ENCODE data around the gene BMP6. TPM values are rescaled to one million over a fixed set of nuclear protein-coding genes. Genes with fewer than 3 reads are reported as not detected.
A peak's percentile ranks its signal among the peaks of the same experiment; 100 is the strongest.

BMP6 gene
- total and polyA plus RNA-seq, 9 donors, result 3.4 to 28.1 (median 8.3) TPM

DNA sequence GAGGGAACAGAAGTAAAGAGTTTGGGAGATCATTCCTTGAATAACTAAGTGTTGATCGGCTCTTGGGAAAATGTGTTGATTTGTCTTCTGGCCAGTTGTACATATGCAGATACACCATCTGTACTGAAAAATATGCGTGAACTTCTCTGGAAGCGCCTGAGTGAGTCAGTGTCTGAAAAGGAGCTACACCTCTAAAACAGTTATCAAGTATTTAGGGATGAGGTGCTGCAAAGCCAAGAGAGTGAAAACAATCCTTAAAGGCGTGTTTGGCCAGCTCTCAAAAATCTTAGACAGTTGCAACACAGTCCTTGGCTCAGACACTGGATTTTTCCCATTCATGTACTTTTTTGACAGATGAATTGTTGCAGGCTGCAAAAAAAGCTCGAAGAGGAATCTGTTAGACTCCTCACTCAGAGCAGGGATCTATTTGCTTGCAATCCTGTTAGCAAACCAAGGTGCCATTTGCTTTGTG is 61.3 kb downstream of the BMP6 start:
- H3K27ac ChIP-seq, result peak overlapping the region in 1 of 2 donors; percentile 57
- DNase-seq, result peak; percentile 37 to 69 (median 44)
- no peaks in the 10 kb centered on the region for H3K36me3 ChIP-seq
- H3K9me3 ChIP-seq, result no peaks in the 10 kb centered on the region
- no peak overlapping the region for H3K4me3 ChIP-seq
- intact Hi-C loops (cut with DNase I), result no loop called here
- 4 to 7% (median 5%) methylated on average over 5 of the region's 5 CpGs for WGBS, 3 donors
- peaks cover 24% of the 10 kb centered on the region for H3K4me1 ChIP-seq (ENCODE audit: insufficient read depth)
- no peaks in the 10 kb centered on the region for H3K27me3 ChIP-seq
- TF ChIP-seq EP300 (IDR thresholded peaks at IDR 0.05), result no peak
- TF ChIP-seq, protein P1, sequence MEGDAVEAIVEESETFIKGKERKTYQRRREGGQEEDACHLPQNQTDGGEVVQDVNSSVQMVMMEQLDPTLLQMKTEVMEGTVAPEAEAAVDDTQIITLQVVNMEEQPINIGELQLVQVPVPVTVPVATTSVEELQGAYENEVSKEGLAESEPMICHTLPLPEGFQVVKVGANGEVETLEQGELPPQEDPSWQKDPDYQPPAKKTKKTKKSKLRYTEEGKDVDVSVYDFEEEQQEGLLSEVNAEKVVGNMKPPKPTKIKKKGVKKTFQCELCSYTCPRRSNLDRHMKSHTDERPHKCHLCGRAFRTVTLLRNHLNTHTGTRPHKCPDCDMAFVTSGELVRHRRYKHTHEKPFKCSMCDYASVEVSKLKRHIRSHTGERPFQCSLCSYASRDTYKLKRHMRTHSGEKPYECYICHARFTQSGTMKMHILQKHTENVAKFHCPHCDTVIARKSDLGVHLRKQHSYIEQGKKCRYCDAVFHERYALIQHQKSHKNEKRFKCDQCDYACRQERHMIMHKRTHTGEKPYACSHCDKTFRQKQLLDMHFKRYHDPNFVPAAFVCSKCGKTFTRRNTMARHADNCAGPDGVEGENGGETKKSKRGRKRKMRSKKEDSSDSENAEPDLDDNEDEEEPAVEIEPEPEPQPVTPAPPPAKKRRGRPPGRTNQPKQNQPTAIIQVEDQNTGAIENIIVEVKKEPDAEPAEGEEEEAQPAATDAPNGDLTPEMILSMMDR (IDR thresholded peaks at IDR 0.05), result no peak
- no peak for TF ChIP-seq POLR2A (IDR thresholded peaks at IDR 0.05)

DNA sequence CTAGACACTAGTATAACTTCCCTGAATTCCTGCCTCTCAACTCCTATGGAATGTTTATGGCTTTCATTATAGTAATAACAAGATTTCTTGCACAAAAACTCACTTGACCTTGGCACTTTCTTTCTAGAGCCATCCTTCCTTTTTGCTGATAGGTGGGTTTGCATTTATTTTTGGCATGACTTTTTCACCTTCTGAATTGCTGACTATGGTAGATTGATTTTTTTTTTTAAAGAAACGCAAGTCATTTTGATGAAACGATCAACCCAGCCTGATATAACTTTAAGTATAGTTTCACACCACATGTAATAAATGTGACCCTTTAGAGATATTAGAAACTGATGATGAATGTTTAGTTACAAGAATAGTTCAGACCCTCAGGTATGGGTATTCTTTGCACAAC is 61.8 kb downstream of the BMP6 start:
- TF ChIP-seq EP300 (IDR thresholded peaks at IDR 0.05) (no peak), POLR2A (IDR thresholded peaks at IDR 0.05) (no peak)
- TF ChIP-seq, protein P1 (IDR thresholded peaks at IDR 0.05), result no peak
- intact Hi-C loops (cut with DNase I), result no loop called here
- no peak overlapping the region for H3K4me3 ChIP-seq

DNA sequence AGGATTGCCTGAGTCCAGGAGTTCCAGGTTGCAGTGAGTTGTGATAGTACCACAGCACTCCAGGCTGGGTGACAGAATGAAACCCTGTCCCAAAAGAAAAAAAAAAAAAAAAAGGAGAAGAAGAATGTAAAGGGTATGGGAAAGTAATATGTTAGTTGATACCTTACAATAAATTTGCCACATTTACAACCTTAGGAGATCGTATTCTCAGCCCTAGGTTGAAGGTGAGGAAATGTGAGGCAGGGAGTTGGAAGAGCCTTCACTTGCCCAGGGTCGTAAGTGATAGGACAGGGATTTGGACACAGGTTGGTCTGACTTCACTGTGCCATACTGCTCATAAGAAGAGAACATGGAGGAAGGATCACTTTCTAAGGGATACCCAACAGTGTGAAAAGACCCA is 68.6 kb downstream of the BMP6 start:
- Histone ChIP-seq H3K4me1 (ENCODE audit: insufficient read depth) (peaks cover 2% of the 10 kb centered on the region), H3K27me3 (no peaks in the 10 kb centered on the region), H3K27ac (no peak overlapping the region), H3K36me3 (no peaks in the 10 kb centered on the region), H3K4me3 (no peak overlapping the region), H3K9me3 (no peaks in the 10 kb centered on the region)
- TF ChIP-seq POLR2A (IDR thresholded peaks at IDR 0.05), result no peak
- TF ChIP-seq, protein P1 (IDR thresholded peaks at IDR 0.05), result no peak
- no peak for TF ChIP-seq EP300 (IDR thresholded peaks at IDR 0.05)
- WGBS, 3 donors, result 91 to 97% (median 97%) methylated on average over 2 of the region's 2 CpGs
- intact Hi-C loops (cut with DNase I), result no loop called here
- no peak for DNase-seq

More for the DNA sequence above, 61.8 kb downstream of the BMP6 start:
- Histone ChIP-seq H3K27me3 (no peaks in the 10 kb centered on the region), H3K36me3 (no peaks in the 10 kb centered on the region), H3K27ac (no peak overlapping the region), H3K4me1 (ENCODE audit: insufficient read depth) (peaks cover 20% of the 10 kb centered on the region), H3K9me3 (no peaks in the 10 kb centered on the region)
- no peak for DNase-seq
- 29 to 50% (median 37%) methylated on average over 2 of the region's 2 CpGs for WGBS, 3 donors

DNA sequence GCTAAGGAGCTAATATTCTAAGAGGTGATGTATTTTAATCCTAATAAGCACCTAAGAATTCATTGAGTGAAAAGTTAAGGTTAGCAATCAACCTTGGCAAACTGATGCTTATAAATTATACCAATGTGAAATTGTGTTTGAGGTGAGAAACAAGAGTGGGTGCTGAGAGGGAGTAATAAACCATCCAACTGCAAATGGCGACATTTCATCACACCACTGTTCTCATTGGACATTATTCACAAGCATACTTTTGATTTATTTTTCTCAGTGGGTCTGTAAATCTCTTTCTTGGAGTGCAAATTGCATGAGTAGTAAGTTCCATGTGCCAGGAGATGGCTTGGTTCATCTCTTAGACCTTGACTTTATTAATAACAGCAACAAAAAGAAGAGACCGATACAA is 71.5 kb downstream of the BMP6 start:
- H3K27ac ChIP-seq, result no peak overlapping the region
- WGBS, 3 donors, result 56 to 62% (median 58%) methylated on average over 2 of the region's 2 CpGs
- no peak for DNase-seq
- intact Hi-C loops (cut with DNase I), result no loop called here
- H3K27me3 ChIP-seq, result no peaks in the 10 kb centered on the region
- no peaks in the 10 kb centered on the region for H3K36me3 ChIP-seq
- H3K4me3 ChIP-seq, result no peak overlapping the region
- H3K4me1 ChIP-seq (ENCODE audit: insufficient read depth), result peaks cover 4% of the 10 kb centered on the region
- H3K9me3 ChIP-seq, result no peaks in the 10 kb centered on the region
- TF ChIP-seq, protein P1 (IDR thresholded peaks at IDR 0.05), result no peak
- TF ChIP-seq EP300 (IDR thresholded peaks at IDR 0.05), result no peak
- no peak for TF ChIP-seq POLR2A (IDR thresholded peaks at IDR 0.05)

Measured in ovary (tissue), 9 donors.